GM10248 (cell line): ENCODE data around the gene LARGE1.
"Not testable (repeated sequence)": the region's sequence is repeated elsewhere in the genome, so short reads cannot be mapped to it uniquely, and the experiment has no call there.

Source experiments
- CTCF ChIA-PET: fragments of 300-600 bp; sonication (Branson Sonifier 250); formaldehyde crosslinking; extraction: SDS; loops from one replicate; lab custom pipeline; 2021; ENCODE audit warnings: antibody characterized with exemption; lab: Yijun Ruan, JAX
- POLR2A ChIA-PET: fragments of 350-650 bp; sonication (Branson Sonifier 250); formaldehyde crosslinking; extraction: SDS; loops from one replicate; lab custom pipeline; 2020; ENCODE audit warnings: antibody characterized with exemption; lab: Yijun Ruan, JAX
- DNase-seq: peaks from one replicate; pipeline ENCODE4 v3.0.0; 2012; ENCODE audit errors: extremely low spot score
- TF ChIP-seq, protein P1 (sequence below): IDR thresholded peaks from 2 replicates; pipeline ENCODE4 v1.5.1; 2012; ENCODE audit warnings: mild to moderate bottlenecking, low read depth; ENCODE audit errors: extremely low read depth, missing control alignments, control extremely low read depth

LARGE1 gene

DNA sequence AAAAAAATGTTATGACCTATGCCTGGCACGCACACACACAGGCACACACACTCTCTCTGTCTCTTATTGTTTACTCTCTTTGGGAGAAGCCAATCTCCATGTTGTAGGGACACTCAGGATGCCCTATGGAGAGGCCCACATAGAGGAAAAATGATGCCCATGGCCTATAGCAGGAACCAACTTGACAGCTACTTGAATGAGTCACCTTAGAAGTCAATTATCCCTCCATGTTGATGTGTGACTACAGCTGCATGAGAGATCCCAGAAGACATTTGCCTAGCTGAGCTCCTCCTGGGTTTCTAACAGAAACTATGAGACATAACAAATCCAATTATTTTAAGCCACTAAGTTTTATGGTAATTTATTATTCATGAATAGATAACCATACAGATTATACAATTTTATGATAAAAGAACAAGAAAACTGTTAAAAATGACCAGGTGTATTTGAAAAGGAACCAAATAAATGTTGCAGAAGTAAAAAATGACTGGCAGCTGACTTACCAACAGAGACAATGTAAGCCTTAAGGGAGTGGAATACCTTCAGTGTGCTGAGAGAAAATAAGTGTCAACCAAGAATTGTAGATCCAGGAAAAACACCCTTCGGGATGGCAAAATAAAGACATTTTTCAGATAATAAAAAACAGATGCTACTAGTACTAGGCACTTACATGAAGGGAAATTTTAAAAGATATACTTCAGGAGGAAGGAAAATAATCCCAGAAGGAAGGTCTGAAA lies 458.4 kb downstream of the LARGE1 start:
- no peak for DNase-seq
- CTCF ChIA-PET = no interaction called here
- POLR2A ChIA-PET = no interaction called here
- TF ChIP-seq, protein P1, sequence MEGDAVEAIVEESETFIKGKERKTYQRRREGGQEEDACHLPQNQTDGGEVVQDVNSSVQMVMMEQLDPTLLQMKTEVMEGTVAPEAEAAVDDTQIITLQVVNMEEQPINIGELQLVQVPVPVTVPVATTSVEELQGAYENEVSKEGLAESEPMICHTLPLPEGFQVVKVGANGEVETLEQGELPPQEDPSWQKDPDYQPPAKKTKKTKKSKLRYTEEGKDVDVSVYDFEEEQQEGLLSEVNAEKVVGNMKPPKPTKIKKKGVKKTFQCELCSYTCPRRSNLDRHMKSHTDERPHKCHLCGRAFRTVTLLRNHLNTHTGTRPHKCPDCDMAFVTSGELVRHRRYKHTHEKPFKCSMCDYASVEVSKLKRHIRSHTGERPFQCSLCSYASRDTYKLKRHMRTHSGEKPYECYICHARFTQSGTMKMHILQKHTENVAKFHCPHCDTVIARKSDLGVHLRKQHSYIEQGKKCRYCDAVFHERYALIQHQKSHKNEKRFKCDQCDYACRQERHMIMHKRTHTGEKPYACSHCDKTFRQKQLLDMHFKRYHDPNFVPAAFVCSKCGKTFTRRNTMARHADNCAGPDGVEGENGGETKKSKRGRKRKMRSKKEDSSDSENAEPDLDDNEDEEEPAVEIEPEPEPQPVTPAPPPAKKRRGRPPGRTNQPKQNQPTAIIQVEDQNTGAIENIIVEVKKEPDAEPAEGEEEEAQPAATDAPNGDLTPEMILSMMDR = no peak

DNA sequence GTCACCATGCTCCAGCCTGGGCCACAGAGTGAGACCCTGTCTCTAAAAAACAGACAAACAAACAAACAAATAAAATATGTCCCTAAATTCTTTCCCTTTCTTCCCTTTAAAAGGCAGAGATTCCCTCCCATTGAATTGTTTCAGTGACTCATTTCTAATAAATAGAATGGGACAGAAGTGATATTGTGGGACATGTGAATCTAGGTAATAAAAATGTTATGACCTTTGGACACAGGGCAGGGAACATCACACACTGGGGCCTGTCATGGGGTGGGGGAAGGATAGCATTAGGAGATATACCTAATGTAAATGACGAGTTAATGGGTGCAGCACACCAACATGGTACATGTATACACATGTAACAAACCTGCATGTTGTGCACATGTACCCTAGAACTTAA lies 459.0 kb downstream of the LARGE1 start:
- CTCF ChIA-PET, DNase-seq, POLR2A ChIA-PET: not testable (repeated sequence)

DNA sequence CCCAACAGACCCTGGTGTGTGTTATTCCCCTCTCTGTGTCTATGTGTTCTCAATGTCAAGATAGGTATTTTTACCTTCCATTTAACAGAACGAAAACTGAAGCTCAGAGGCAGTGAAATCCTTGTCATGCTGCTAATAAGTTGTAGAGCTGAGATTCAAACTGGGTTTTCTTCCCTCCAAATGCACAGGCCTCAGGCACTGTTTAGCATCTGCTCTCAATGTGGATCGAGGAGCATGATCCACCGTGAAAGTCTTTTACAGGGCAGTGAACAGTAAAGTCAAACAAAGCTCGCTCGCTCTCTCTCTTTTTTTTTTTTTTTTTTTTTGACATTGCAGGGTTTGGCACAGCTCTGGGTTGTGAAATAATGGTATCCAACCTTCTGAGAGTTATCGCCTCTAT lies 461.1 kb downstream of the LARGE1 start:
- DNase-seq = no peak

DNA sequence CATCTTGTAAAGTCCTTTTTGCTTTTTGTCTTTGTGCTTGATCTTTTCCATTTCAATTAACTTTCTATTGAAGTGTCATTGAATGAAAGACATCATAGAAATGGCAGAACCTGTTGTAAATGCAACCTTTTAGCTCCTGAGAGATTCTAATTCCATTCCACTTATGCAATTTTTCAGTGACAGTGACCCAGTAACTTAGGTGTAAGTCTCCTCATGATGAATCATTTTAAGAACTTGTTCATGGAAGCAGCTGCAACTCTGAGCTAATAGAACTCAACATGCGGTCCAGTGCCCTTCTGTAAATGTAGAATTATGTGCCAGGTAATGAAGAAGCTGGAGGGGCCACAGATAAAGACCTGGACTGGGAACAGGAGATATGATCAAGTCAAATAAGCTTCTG lies 463.8 kb downstream of the LARGE1 start:
- TF ChIP-seq, protein P1 = no peak

More for the DNA sequence above, 461.1 kb downstream of the LARGE1 start:
- ChIA-PET CTCF (interaction anchor here (1.2 to 1.4 kb wide), 2 partner anchors 8 to 10 kb away, joined by 4 read pairs; no protein-coding TSS in a partner anchor), POLR2A (no interaction called here)
- TF ChIP-seq, protein P1 = no peak

DNA sequence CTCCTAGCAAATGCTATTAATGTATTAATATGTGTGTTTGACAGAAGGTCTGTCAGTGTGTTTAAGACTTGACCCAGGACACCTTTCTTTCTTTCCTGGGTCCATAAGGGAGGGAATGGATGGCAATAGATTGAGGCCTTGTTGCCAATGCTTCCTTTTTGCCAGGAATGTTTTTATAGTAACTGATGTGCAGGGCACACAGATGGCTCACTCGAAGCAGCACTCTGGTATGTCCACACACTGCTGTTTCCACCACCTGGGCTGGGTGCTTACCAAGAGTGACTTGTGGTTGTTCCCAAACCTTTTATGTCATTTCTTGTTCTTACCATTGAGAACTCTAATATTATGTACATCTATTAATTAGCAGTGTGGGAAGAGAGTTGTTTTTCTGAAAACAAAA lies 465.2 kb downstream of the LARGE1 start:
- ChIA-PET POLR2A (no interaction called here), CTCF (no interaction called here)
- TF ChIP-seq, protein P1 = no peak

More for the DNA sequence above, 463.8 kb downstream of the LARGE1 start:
- ChIA-PET POLR2A (no interaction called here), CTCF (interaction anchor here (1.7 kb wide), 1 partner anchor 11 kb away, joined by 4 read pairs; no protein-coding TSS in a partner anchor)
- no peak for DNase-seq

DNA sequence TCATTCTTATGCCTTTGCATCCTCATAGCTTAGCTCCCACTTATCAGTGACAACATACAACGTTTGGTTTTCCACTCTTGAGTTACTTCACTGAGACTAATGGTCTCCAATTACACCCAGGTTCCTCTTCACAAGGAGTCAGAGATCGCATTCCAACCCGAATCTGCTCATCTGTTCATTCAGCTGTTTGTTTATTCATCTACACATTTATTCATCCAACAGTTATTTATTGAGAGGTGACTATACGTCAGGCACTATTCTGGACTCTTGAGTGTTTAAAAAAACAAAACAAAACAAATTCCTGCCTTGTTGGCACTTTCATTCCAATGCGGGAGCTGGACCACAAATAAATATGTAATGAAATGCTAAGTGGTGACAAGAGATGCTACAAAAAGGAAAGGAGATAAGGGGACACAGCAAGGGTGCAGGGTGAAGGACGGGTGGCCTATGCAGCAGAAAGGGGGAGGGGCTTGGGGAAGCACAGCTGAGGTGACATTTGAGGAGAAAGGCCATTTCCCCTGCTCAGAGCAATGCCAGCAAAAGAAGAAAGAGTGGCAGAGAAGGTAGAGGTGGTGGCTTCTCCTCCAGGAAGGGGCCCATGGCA lies 468.3 kb downstream of the LARGE1 start:
- CTCF ChIA-PET = interaction anchor here (1.3 to 1.4 kb wide), 2 partner anchors 11 to 14 kb away, joined by 3 to 4 read pairs; no protein-coding TSS in a partner anchor
- POLR2A ChIA-PET = interaction anchor here (0.7 kb wide), 1 partner anchor 1319 kb away, joined by 3 read pairs; no protein-coding TSS in a partner anchor
- TF ChIP-seq, protein P1 = no peak
- DNase-seq = no peak

More for the DNA sequence above, 465.2 kb downstream of the LARGE1 start:
- DNase-seq = no peak

DNA sequence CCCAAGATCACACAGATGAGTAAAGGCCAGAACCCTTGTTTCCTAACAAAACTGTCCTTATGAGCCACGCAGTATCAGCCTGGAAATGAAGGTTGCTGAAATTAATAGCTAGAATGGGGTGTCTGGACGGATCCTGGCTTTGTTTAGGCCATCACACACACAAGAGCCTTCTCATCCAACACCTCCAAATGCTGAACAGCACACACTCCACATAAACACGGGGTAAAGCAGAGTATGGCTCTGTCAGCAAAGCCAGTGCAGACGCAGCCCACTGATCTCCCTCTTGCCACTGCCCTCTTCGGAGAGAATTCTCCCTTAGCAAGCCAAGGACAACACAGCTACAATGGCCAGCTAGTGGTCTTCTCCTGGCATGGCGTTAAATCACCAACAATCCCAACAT lies 469.5 kb downstream of the LARGE1 start:
- CTCF ChIA-PET = no interaction called here
- TF ChIP-seq, protein P1 = no peak
- POLR2A ChIA-PET = no interaction called here
- no peak for DNase-seq
